Fibroblast of the aortic adventitia (primary cell): Measurements from ENCODE around the gene ITGA11. TPM values are rescaled to one million over a fixed set of nuclear protein-coding genes. Genes with fewer than 3 reads are reported as not detected.
"Not testable (repeated sequence)": the region's sequence is repeated elsewhere in the genome, so short reads cannot be mapped to it uniquely, and the experiment has no call there.

ENCODE experiments used
- DNase-seq: peaks from one replicate; pipeline ENCODE4 v3.0.0-alpha.2; 2010; ENCODE audit warnings: low read depth
- H3K4me3 ChIP-seq: 2 replicates; pipeline ENCODE4 v1.5.1; 2011; ENCODE audit warnings: low read depth, mild to moderate bottlenecking, control low read depth, low read length, moderate library complexity
- total RNA-seq: library from RNA; depleted of rRNA; stranded (reverse); fragments of >200 nt; gene quantifications from 2 replicates; pipeline ENCODE4 v1.2.3, GENCODE V29; 2012; ENCODE audit warnings: low replicate concordance
- TF ChIP-seq, protein P1 (sequence below): IDR thresholded peaks from 2 replicates; pipeline ENCODE4 v1.5.1; 2011; ENCODE audit warnings: mild to moderate bottlenecking, low read length, control low read depth, inconsistent platforms; ENCODE audit not compliant: insufficient read depth

Gene ITGA11
- total RNA-seq, 1 donor = 81.1 TPM

DNA sequence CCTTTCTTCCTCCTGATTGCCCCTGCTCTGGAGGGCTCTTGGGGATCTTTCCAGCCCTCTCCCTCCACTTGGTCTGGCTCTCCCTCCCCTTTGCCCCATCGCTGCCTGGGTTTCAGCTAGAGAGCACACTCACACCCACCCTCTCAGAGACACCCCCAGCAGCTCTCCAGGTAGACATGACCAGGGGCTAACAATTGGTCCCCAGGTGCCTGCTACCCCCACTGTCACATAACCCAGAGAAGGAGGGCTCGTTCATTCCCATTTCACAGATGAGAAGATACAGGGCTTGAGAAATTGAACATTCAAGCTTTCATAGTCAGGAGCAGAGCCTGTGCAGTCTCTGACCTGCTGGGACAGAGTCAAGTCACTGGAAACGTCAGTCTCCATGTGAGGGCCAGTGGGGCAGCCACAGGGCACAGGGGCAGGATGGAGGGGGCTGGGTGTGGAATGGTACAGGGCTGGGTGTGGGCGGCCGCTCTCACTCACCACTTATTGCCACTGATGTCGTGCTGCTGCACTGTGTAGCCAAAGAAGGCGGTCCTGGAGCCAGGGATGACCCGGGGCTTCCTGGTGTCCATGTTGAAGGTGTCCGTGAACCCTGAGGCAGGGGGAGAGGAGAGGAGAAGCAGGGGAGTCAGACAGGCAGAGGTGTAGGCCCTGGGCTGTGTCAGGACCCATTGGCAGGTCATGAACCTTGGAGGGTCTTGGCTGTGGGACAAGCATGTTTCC lies 29.4 kb downstream of the ITGA11 start:
- TF ChIP-seq, protein P1, sequence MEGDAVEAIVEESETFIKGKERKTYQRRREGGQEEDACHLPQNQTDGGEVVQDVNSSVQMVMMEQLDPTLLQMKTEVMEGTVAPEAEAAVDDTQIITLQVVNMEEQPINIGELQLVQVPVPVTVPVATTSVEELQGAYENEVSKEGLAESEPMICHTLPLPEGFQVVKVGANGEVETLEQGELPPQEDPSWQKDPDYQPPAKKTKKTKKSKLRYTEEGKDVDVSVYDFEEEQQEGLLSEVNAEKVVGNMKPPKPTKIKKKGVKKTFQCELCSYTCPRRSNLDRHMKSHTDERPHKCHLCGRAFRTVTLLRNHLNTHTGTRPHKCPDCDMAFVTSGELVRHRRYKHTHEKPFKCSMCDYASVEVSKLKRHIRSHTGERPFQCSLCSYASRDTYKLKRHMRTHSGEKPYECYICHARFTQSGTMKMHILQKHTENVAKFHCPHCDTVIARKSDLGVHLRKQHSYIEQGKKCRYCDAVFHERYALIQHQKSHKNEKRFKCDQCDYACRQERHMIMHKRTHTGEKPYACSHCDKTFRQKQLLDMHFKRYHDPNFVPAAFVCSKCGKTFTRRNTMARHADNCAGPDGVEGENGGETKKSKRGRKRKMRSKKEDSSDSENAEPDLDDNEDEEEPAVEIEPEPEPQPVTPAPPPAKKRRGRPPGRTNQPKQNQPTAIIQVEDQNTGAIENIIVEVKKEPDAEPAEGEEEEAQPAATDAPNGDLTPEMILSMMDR = no peak
- DNase-seq = no peak
- no peak overlapping the region for H3K4me3 ChIP-seq

DNA sequence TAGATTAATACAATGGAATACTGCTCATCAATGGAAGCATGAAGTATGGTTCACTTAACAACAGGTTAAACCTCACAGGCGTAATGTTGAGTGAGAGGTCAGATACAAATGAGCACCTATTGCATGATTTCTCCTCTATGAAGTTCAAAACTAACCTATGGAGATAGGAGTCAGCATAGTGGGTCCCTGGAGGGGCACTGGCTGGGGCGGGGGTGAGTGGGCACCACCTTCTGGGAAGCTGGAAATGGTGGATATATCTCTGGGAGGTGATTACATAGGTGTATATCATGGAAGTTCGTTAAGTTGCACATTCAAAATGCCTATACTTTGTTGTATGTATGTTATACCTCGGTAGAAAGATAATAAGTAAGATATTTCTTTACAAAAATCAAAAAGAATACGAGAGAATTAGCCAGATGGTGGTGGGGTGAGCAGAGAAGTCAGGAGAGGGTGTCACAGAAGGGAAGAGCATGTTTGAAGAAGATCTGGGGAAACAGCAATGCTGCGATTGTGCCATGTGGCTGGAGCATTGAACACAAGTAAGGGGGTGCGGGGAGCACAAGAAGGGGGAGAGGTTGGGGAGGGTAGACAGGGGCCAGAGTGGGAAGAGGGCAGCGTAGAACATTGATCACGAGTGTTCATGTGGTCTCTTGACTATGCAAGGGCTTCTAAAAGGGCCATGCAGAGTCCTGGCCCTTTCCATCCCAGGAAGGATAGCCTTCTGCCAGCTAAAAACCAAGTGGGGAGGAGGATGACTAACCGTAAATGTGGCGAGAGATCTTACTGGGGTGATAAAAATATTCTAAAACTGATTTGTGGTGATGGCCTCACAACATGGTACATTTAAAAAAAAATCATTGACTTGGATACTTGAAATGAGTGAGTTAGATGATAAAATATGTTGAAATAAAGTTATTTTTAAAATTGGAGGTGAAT lies 30.2 kb downstream of the ITGA11 start:
- TF ChIP-seq, protein P1 = no peak
- no peak for DNase-seq

DNA sequence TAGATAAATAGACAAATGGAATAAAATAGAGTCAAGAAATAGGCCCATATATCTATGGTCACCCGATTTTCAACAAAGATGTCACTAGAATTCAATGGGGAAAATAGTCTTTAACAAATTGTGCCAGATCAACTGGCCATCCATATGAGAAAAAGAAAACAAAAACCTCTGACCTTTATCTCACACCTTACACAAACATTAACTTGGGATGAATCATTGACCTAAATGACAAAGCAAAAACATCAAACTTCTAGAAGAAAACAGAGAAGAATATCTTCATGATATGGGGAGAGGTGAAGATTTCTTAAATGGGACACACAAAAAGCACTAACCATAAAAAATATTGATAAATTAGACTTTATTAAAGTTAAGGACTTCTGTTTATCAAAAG lies 31.9 kb downstream of the ITGA11 start:
- no peak for DNase-seq
- H3K4me3 ChIP-seq = no peak overlapping the region
- TF ChIP-seq, protein P1 = no peak

More for the DNA sequence above, 30.2 kb downstream of the ITGA11 start:
- no peak overlapping the region for H3K4me3 ChIP-seq

DNA sequence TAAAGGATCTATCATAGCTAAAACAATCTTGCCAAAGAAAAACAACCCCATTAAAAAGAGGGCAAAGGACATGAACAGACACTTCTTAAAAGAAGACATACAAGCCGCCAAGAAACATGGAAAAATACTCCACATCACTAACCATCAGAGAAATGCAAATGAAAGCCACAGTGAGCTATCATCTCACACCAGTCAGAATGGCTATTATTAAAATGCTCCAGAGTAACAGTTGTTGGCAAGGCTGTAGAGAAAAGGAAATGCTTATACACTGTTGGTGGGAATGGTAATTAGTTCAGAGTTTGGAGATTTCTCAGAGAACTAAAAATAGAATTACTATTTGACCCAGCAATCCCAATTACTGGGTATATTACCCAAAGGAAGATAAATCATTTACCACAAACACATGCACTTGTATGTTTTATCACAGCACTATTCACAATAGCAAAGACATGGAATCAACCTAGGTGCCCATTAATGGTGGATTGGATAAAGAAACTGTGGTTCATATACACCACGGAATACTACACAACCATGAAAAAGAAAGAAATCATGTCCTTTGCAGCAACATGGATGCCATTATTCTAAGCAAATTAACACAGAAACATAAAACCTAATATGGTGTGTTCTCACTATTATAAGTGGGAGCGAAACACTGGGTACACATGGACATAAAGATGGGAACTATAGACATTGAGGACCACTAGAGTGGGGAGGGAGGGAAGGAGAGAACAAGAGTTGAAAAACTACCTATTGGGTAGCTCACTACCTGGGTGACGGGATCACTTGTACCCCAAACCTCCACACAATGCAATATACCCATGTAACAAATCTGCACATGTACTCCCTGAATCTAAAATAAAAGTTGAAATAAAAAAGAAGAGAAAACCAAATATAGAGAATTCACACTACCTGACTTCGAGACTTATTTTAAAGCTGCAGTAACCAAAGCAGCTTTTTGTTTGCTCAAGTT lies 32.6 kb downstream of the ITGA11 start:
- no peak for DNase-seq

DNA sequence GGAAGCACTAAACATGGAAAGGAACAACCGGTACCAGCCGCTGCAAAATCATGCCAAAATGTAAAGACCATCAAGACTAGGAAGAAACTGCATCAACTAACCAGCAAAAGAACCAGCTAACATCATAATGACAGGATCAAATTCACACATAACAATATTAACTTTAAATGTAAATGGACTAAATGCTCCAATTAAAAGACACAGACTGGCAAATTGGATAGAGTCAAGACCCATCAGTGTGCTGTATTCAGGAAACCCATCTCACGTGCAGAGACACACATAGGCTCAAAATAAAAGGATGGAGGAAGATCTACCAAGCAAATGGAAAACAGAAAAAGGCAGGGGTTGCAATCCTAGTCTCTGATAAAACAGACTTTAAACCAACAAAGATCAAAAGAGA lies 34.0 kb downstream of the ITGA11 start:
- not testable (repeated sequence) for DNase-seq

More for the DNA sequence above, 32.6 kb downstream of the ITGA11 start:
- H3K4me3 ChIP-seq = no peak overlapping the region
- TF ChIP-seq, protein P1 = no peak

DNA sequence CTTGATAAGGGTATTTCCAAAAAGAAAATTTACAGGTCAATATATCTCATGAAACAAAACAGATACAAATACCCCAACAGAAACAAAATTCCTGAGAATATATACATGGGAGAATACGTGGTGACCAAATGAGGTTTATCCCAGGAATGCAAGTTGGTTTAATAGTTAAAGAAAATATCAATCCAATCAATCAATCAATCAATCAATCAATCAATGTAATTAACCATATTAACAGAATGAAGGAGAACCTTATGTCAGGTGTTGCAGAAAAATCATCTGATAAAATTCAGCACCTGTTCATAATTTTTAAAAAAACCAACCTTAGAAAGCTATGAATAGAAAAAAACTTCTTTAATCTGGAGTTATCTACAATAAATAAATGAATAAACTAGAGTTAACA lies 35.9 kb downstream of the ITGA11 start:
- TF ChIP-seq, protein P1 = no peak
- H3K4me3 ChIP-seq = no peak overlapping the region
- DNase-seq = no peak

More for the DNA sequence above, 34.0 kb downstream of the ITGA11 start:
- H3K4me3 ChIP-seq = not testable (repeated sequence)
